Activated CD8-positive, alpha-beta memory T cell treated with anti-CD3 and anti-CD28 coated beads for 4 hours (primary cell): ENCODE results near the gene APOOL.

ENCODE experiments used
- DNase-seq, 2 donors: peaks; one replicate each; pipeline ENCODE4 v3.0.0-alpha.2; 2020; ENCODE audit warnings: low read depth in 2 of 2

Gene APOOL

GRCh38 chrX:85084770-85085393 lies 81.2 kb downstream of the APOOL start:
- no peak for DNase-seq

DNA sequence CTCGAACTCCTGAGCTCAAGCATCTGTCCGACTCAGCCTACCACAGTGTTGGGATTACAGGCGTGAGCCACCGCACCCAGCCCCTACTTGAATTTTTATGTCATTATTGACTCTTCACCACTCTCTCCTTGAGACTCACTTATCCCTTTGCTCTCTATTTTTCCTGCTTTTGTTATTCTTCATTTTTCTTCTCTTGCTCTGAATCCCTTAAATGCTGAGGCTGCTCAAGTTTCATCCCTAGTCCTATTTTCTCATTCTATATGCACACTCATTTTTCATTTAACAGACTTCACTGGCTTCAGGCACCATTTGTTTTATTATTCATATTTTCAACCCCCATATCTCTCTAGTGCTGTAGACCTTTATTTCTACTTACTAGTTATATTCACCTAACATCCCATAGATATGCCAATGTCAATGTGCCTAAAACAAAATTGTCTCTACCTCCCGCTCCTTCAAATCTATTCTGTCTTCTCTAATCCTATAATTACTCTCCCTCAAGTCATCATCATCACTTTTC lies 85.7 kb downstream of the APOOL start:
- no peak for DNase-seq

- DNase-seq: no peak
Observed at GRCh38 chrX:85107407-85107806, 103.7 kb downstream of the APOOL start.

DNA sequence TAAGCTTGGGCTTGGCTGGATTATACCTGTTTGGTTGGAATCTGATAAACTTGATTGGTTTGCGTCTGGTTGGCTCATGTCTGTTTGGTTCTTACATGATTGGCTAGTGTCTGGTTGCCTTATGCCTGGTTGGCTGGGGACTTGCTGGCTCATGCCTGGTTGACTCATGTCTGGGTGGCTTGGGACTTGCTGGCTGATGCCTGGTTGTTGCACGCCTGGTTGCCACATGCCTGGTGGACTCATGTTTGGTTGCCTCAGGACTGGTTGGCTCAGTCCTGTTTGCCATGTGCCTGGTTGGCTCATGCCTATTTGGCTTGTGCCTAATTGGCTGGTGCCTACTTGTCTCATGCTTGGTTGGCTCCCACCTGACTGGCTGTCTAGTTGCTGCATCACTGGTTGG lies 104.5 kb downstream of the APOOL start:
- no peak for DNase-seq

- no peak for DNase-seq
Observed at GRCh38 chrX:85109235-85109634, 105.6 kb downstream of the APOOL start.

GRCh38 chrX:85111347-85111746 lies 107.7 kb downstream of the APOOL start:
- DNase-seq: no peak

GRCh38 chrX:85112293-85112692 lies 108.6 kb downstream of the APOOL start:
- DNase-seq: no peak

DNA sequence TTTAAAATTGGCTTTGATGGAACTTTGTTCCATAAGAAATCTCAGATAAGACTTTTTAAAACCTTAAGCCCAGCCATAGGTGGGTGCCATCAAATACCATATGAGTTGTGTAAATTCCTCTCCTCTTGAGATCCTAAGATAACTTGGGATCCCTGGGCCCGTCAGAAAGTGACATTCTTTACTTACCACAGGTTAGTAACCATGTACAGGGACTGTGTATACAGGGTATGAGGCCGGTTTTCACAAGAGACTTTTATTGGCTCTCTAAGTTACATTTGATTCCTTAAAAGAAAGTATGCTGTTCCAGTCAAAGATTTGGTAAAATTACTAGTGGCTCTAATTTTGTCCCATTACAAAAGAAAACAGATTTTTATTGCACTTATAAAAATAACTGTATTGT lies 110.1 kb downstream of the APOOL start:
- DNase-seq: no peak

- no peak for DNase-seq
Observed at GRCh38 chrX:85114171-85114570, 110.5 kb downstream of the APOOL start.

GRCh38 chrX:85114776-85115175 lies 111.1 kb downstream of the APOOL start:
- no peak for DNase-seq

- no peak for DNase-seq
Observed at GRCh38 chrX:85115252-85115651, 111.6 kb downstream of the APOOL start.

DNA sequence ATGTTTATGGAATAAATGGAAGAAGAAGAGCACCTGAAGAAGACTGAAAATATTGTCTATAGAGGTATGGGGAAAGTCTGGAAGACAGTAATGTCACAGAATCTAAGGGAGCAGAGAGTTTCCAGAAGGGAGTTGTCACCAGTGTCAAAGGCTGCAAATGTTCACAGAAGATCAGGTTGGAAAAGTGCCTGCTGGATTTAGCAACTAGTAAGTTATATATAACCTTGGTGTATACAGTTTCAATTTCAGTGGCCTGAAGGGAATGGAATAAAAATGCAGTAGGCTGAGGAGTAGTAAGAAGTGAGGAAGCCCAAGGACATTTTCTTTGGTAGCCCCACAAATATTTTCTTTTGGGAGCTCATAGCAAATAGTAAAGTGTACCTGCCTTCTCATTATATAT lies 132.7 kb downstream of the APOOL start:
- DNase-seq: no peak

- DNase-seq: no peak
Observed at GRCh38 chrX:85139422-85139821, 135.7 kb downstream of the APOOL start.

- DNase-seq: no peak
Observed at GRCh38 chrX:85140964-85141363, 137.3 kb downstream of the APOOL start.
